CD14-positive monocyte (primary cell): Measurements from ENCODE around the gene NRSN2. TPM values are rescaled to one million over a fixed set of nuclear protein-coding genes. Genes with fewer than 3 reads are reported as not detected.
"Not testable (repeated sequence)": the region's sequence is repeated elsewhere in the genome, so short reads cannot be mapped to it uniquely, and the experiment has no call there.

Source experiments
- DNase-seq, 3 donors: peaks; one replicate each; pipeline ENCODE4 v3.0.0-alpha.2; 2011 to 2022
- H2AFZ ChIP-seq: 2 replicates; pipeline ENCODE4 v1.6.0; 2012; ENCODE audit warnings: mild to moderate bottlenecking, low read depth, low read length, inconsistent platforms; ENCODE audit not compliant: insufficient read depth, poor library complexity, severe bottlenecking
- H3K27ac ChIP-seq, 2 donors: 1 replicate in 1 of 2; 2 replicates in 1 of 2; pipeline ENCODE4 v1.5.1; 2012 to 2013; ENCODE audit warnings: low read length in 2 of 2, control low read depth in 1 of 2, inconsistent platforms in 1 of 2, low read depth in 1 of 2, mild to moderate bottlenecking in 1 of 2
- H3K27me3 ChIP-seq, 2 donors: one replicate each; pipeline versions ENCODE4 v1.6.0 to v1.6.1; 2011 to 2013; ENCODE audit warnings: low read length in 2 of 2; ENCODE audit not compliant: control insufficient read depth in 2 of 2, insufficient read depth in 2 of 2
- H3K36me3 ChIP-seq, 2 donors: replicated peaks in 1 of 2; 1 replicate in 1 of 2; 2 replicates in 1 of 2; pipeline versions ENCODE4 v1.5.1 to v1.6.1; 2012 to 2013; ENCODE audit warnings: low read length in 2 of 2, control low read depth in 1 of 2, inconsistent platforms in 1 of 2, mild to moderate bottlenecking in 1 of 2; ENCODE audit not compliant: insufficient read depth in 2 of 2, control insufficient read depth in 1 of 2
- H3K4me1 ChIP-seq, 2 donors: 1 replicate in 1 of 2; 2 replicates in 1 of 2; pipeline versions ENCODE4 v1.5.1 to v1.6.1; 2012 to 2013; ENCODE audit warnings: low read length in 2 of 2, control low read depth in 1 of 2, inconsistent platforms in 1 of 2, mild to moderate bottlenecking in 1 of 2, moderate library complexity in 1 of 2; ENCODE audit not compliant: insufficient read depth in 2 of 2, control insufficient read depth in 1 of 2
- H3K4me2 ChIP-seq: replicated peaks from 2 replicates; pipeline ENCODE3; 2012; ENCODE audit warnings: low read length, moderate library complexity, mild to moderate bottlenecking; ENCODE audit not compliant: poor library complexity, severe bottlenecking; ENCODE audit errors: extremely low read depth
- H3K4me3 ChIP-seq, 3 experiments: fragments of 200-600 bp in 1 of 3; sonication (generic) in 1 of 3; replicated peaks in 1 of 3; 1 replicate in 2 of 3; 2 replicates in 1 of 3; pipeline ENCODE4 v1.5.1; 2011 to 2013; ENCODE audit warnings: low read length in 3 of 3, mild to moderate bottlenecking in 3 of 3, control low read depth in 2 of 3, low read depth in 2 of 3, inconsistent platforms in 1 of 3, moderate library complexity in 1 of 3
- H3K79me2 ChIP-seq: 2 replicates; pipeline ENCODE4 v1.6.0; 2012; ENCODE audit warnings: mild to moderate bottlenecking, control low read depth, inconsistent platforms, low read length, moderate library complexity; ENCODE audit not compliant: insufficient read depth
- H3K9ac ChIP-seq: 2 replicates; pipeline ENCODE4 v1.6.0; 2017; ENCODE audit warnings: low read length, mild to moderate bottlenecking; ENCODE audit not compliant: insufficient read depth, poor library complexity, severe bottlenecking
- H3K9me3 ChIP-seq, 2 donors: replicated peaks in 1 of 2; 1 replicate in 1 of 2; 2 replicates in 1 of 2; pipeline versions ENCODE4 v1.5.1 to v1.6.1; 2012 to 2013; ENCODE audit warnings: low read length in 2 of 2, control low read depth in 1 of 2; ENCODE audit not compliant: control insufficient read depth in 1 of 2, insufficient read depth in 1 of 2
- H4K20me1 ChIP-seq: 2 replicates; pipeline ENCODE4 v1.6.0; 2012; ENCODE audit warnings: mild to moderate bottlenecking, low read length, control low read depth, moderate library complexity; ENCODE audit not compliant: insufficient read depth
- H3K27ac Mint-ChIP-seq, 7 donors: one replicate each; pipeline ENCODE4 v1.8.0; 2020; ENCODE audit warnings: mild to moderate bottlenecking in 7 of 7, mixed read lengths in 7 of 7, moderate library complexity in 6 of 7, inconsistent platforms in 2 of 7
- H3K27me3 Mint-ChIP-seq, 3 donors: one replicate each; pipeline ENCODE4 v1.8.0; 2021 to 2022; ENCODE audit warnings: low read depth in 3 of 3, mild to moderate bottlenecking in 3 of 3, mixed read lengths in 3 of 3, moderate library complexity in 3 of 3, inconsistent platforms in 1 of 3
- H3K36me3 Mint-ChIP-seq, 2 donors: one replicate each; pipeline ENCODE4 v1.8.0; 2020; ENCODE audit warnings: mixed read lengths in 2 of 2, inconsistent platforms in 1 of 2, mild to moderate bottlenecking in 1 of 2
- H3K4me1 Mint-ChIP-seq: one replicate; pipeline ENCODE4 v1.8.0; 2020; ENCODE audit warnings: mild to moderate bottlenecking, mixed read lengths
- H3K4me3 Mint-ChIP-seq, 2 donors: one replicate each; pipeline ENCODE4 v1.8.0; 2020; ENCODE audit warnings: mild to moderate bottlenecking in 2 of 2, mixed read lengths in 2 of 2, moderate library complexity in 1 of 2
- H3K9me3 Mint-ChIP-seq, 7 donors: one replicate each; pipeline ENCODE4 v1.8.0; 2020 to 2022; ENCODE audit warnings: mixed read lengths in 7 of 7, mild to moderate bottlenecking in 6 of 7, moderate library complexity in 6 of 7, inconsistent platforms in 2 of 7
- WGBS: methylation state at CpG from one replicate; pipeline ENCODE4 v1.1.5; 2013; ENCODE audit warnings: missing lambda C conversion rate; ENCODE audit not compliant: insufficient coverage; 5-methylcytosine and 5-hydroxymethylcytosine counted together
- intact Hi-C, 2 donors: fragments of 100-400 bp; cut with micrococcal nuclease; formaldehyde crosslinking; loops; one replicate each; pipeline versions ENCODE4 v1.15.0 to v1.15.1; 2023
- polyA plus RNA-seq, 3 donors: library from polyadenylated mRNA; depleted of rRNA in 1 of 3; unstranded in 2 of 3; stranded (reverse) in 1 of 3; fragments of 300-500 nt in 2 of 3; fragments of >200 nt in 1 of 3; fragmentation: Illumina TruSeq in 2 of 3; gene quantifications; 1 replicate in 2 of 3; 2 replicates in 1 of 3; pipeline ENCODE4 v1.2.3, GENCODE V29; 2012 to 2021
- TF ChIP-seq, protein P1 (sequence below): fragments of 200-600 bp; IDR thresholded peaks from one replicate; pipeline ENCODE4 v1.8.0; 2022; ENCODE audit warnings: antibody characterized with exemption, mild to moderate bottlenecking

NRSN2 gene
- polyA plus RNA-seq, 3 donors, result 0.09 to 0.73 (median 0.56) TPM

DNA sequence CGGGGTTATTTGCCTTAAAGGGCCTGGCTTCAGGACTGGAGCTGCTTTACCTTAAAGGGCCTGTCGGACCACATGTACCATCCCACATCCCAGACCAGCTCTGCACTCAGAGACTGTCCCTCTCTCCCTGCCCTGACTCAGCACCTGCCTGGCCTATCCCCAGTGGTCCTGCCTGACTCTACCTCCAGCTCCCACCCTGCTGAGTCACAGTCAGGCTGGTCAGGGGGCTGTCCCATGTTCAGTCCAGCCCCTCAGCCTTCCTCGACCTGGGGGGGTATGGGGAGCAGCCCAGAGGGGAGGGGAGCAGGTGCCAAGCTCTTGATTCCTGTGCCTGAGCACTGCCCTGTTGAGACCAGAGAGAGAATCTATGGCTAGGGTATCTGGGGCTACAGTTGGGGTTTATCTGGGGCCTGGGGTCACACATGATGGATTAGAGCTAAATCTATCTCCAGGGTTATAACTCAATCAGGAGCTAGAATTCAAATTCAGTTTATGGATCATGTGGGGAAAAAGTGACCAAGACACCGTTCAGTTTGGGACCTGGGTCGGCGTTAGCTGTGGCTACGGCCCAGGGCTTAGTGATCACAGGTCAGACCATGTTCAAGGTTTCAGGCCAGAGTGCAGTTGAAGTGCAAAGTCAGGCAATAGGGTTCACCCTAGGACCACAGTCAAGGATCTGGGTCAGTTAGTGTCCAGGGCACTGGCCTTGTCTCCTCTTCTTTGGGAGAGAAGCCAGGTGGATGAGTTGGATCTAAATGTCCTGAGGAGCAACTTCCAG is 24.3 kb downstream of the NRSN2 start:
- TF ChIP-seq, protein P1, sequence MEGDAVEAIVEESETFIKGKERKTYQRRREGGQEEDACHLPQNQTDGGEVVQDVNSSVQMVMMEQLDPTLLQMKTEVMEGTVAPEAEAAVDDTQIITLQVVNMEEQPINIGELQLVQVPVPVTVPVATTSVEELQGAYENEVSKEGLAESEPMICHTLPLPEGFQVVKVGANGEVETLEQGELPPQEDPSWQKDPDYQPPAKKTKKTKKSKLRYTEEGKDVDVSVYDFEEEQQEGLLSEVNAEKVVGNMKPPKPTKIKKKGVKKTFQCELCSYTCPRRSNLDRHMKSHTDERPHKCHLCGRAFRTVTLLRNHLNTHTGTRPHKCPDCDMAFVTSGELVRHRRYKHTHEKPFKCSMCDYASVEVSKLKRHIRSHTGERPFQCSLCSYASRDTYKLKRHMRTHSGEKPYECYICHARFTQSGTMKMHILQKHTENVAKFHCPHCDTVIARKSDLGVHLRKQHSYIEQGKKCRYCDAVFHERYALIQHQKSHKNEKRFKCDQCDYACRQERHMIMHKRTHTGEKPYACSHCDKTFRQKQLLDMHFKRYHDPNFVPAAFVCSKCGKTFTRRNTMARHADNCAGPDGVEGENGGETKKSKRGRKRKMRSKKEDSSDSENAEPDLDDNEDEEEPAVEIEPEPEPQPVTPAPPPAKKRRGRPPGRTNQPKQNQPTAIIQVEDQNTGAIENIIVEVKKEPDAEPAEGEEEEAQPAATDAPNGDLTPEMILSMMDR, result no peak
- Histone ChIP-seq H3K36me3 (no peaks in the 10 kb centered on the region), H3K27ac (peak overlapping the region; percentile 71 to 97), H3K27me3 (no peaks in the 10 kb centered on the region), H2AFZ (peak overlapping the region; percentile 13), H3K4me3 (no peak overlapping the region), H3K4me2 (no peak overlapping the region), H4K20me1 (no peaks in the 10 kb centered on the region), H3K79me2 (no peaks in the 10 kb centered on the region), H3K4me1 (peaks cover 31 to 40% of the 10 kb centered on the region in 2 donors), H3K9ac (no peak overlapping the region), H3K9me3 (no peaks in the 10 kb centered on the region)
- DNase-seq, result peak in 1 of 3 donors; percentile 31
- Mint-ChIP-seq H3K36me3 (no peaks in the 10 kb centered on the region), H3K27me3 (peaks cover 1 to 10% (median 2%) of the 10 kb centered on the region in 3 donors), H3K27ac (peak overlapping the region; percentile 68 to 97 (median 92)), H3K4me1 (peaks cover 36% of the 10 kb centered on the region), H3K9me3 (peaks cover 0 to 2% (median 0%) of the 10 kb centered on the region in 7 donors), H3K4me3 (no peak overlapping the region)
- intact Hi-C loops, result loop anchor here in 1 of 2 donors (5.0 kb wide), 1 partner anchor 36 kb away; the partner anchor contains the start of gene RBCK1
- WGBS, result 85% methylated on average over 5 of the region's 7 CpGs

DNA sequence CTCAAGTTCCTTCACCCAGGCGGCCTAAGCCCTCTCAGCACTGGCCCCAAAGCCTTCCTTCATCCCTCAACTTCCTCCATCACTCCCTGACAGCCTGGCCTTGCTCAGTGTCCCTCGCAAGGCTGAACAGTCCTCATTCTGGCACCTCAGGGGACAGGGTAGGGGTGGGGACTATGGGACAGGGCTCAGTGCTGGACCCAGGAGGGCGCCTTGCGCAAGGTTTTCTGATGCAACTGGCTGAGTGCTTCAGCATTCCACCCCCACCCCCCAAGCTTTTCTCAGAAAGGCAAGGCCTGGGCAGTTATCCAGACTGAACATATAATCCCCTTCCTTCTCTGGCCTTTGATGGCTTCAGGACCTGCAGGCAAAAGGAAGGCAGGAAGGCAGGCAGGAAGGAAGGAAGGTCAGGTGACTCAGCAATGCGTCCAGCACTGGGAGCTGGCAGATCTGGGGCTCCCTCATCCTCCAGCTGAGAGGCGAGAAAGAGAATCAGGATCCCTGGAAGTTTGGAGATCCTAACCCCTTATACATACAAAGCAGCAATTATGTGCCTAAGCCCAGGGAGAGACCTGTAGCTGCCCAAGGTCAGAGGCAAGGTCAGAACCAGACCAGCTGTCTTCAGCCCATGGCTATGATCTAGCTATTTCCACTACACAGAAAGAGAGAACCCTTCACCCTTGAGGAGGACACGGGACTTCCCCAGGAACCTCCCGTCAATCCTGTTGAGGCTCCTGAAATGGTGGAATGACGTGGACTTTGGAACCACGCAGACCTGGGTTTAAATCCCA is 25.0 kb downstream of the NRSN2 start:
- Mint-ChIP-seq H3K4me3 (peak overlapping the region in 1 of 2 donors; percentile 55), H3K27me3 (peaks cover 1 to 10% (median 2%) of the 10 kb centered on the region in 3 donors), H3K36me3 (no peaks in the 10 kb centered on the region), H3K27ac (peak overlapping the region; percentile 90 to 97 (median 94)), H3K4me1 (peaks cover 36% of the 10 kb centered on the region), H3K9me3 (peaks cover 0 to 2% (median 0%) of the 10 kb centered on the region in 7 donors)
- Histone ChIP-seq H3K4me3 (no peak overlapping the region), H3K4me1 (peaks cover 31 to 40% of the 10 kb centered on the region in 2 donors), H3K36me3 (no peaks in the 10 kb centered on the region), H3K79me2 (no peaks in the 10 kb centered on the region), H2AFZ (peak overlapping the region; percentile 13), H3K9ac (peak overlapping the region; percentile 5), H3K27ac (peak overlapping the region; percentile 71 to 97), H3K9me3 (no peaks in the 10 kb centered on the region), H3K27me3 (no peaks in the 10 kb centered on the region), H4K20me1 (no peaks in the 10 kb centered on the region), H3K4me2 (peak overlapping the region; percentile 4)
- peak; percentile 77 to 91 (median 86) for DNase-seq
- intact Hi-C loops, result loop anchor here in 1 of 2 donors (5.0 kb wide), 1 partner anchor 35 kb away; the partner anchor contains the start of gene RBCK1
- WGBS, result 39% methylated on average over 6 of the region's 10 CpGs
- TF ChIP-seq, protein P1, result no peak

DNA sequence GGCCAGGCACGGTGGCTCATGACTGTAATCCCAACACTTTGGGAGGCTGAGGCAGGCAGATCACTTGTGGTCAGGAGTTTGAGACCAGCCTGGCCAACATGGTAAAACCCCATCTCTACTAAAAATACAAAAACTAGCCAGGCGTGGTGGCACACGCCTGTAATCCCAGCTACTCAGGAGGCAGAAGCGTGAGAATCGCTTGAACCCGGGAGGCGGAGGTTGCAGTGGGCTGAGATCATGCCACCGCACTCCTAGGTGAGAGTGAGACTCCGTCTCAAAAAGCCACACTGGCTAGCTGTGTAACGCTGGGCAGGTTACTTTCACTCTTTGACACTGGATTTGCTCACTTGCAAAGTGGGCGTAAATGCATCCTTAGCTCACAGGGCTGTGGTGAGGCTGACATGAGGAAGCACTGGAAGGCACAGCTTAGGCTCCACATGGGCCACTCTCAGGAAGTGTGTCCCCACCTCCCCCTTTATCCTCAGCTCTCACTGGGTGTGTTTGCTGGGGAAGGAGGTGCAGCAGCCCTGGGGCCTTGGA is 25.7 kb downstream of the NRSN2 start:
- Histone ChIP-seq H3K4me1 (peaks cover 31 to 40% of the 10 kb centered on the region in 2 donors), H3K9ac (peak overlapping the region; percentile 5), H3K4me2 (peak overlapping the region; percentile 29), H3K27ac (peak overlapping the region; percentile 76 to 97), H3K4me3 (peak overlapping the region in 1 of 3 experiments; percentile 3)
- peak; percentile 34 to 68 (median 55) for DNase-seq
- not testable (repeated sequence) for H3K27me3 ChIP-seq, H3K4me3 Mint-ChIP-seq, H4K20me1 ChIP-seq, H3K9me3 Mint-ChIP-seq, H3K27me3 Mint-ChIP-seq, H2AFZ ChIP-seq, H3K36me3 ChIP-seq, H3K9me3 ChIP-seq, H3K79me2 ChIP-seq, H3K36me3 Mint-ChIP-seq
- Mint-ChIP-seq H3K27ac (peak overlapping the region; percentile 90 to 97 (median 94)), H3K4me1 (peaks cover 36% of the 10 kb centered on the region)
- 82% methylated on average over 9 of the region's 11 CpGs for WGBS
- intact Hi-C loops, result loop anchor here in 1 of 2 donors (5.0 kb wide), 1 partner anchor 35 kb away; the partner anchor contains the start of gene RBCK1
